ENCODE results near the gene RELN.
"Not testable (repeated sequence)": the region's sequence is repeated elsewhere in the genome, so short reads cannot be mapped to it uniquely, and the experiment has no call there.

RELN gene

DNA sequence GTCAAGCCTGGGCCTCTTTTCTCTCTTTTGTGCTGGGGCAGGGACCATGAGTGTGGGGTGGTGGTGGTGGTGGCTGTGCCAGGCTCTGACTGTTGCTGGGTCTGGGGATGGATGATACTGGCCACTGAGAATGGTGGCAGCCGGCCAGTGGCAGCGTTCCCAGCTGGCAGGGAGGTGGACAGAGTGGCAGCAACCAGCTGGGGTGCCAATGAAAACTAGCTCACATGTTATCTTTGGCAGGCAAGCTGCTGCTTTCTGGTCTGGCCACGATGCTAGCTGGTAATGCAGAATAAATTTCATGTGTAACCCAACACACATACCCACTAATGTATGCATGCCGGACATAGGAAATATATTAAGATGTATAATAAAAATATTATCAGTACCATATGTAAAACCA lies 448.4 kb downstream of the RELN start:
- no peak for DNase-seq

DNA sequence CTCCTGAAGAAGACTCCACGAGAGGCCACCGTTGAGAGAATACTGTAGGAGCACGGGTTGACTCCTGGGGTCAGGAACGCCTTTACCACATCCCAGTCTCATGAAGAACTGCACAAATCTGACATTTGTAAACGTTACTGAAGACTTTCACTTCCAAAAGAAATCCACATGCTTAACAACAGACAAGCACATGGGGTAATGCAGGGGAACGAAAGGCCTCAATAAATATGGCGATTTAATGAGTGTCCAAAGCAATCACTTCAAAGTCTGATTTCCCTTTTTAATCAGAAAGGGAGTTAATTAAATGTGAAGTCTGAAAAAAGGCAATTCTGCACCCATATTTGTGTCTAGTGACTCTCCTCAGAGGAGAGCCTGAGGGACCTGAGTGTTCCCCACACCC lies 449.1 kb downstream of the RELN start:
- DNase-seq = no peak

DNA sequence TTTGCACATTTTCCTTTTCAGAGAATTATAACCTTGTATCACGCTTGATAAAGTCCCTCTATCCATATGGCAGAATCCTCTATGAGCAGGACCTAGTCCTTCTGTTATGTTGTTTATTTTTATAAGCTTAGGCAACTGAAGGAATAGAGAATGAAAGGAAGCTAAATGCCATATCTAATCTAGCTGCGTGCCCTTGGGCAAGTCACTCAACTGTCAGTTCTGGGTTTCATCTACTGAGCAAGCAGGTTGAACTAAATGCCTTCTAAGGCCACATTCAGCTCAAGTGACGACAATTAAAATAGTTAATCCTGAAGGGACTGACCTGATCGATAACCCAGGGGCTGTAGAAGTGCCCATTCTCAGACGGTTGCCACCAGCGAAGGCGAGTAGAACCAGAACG lies 449.6 kb downstream of the RELN start:
- DNase-seq = no peak

DNA sequence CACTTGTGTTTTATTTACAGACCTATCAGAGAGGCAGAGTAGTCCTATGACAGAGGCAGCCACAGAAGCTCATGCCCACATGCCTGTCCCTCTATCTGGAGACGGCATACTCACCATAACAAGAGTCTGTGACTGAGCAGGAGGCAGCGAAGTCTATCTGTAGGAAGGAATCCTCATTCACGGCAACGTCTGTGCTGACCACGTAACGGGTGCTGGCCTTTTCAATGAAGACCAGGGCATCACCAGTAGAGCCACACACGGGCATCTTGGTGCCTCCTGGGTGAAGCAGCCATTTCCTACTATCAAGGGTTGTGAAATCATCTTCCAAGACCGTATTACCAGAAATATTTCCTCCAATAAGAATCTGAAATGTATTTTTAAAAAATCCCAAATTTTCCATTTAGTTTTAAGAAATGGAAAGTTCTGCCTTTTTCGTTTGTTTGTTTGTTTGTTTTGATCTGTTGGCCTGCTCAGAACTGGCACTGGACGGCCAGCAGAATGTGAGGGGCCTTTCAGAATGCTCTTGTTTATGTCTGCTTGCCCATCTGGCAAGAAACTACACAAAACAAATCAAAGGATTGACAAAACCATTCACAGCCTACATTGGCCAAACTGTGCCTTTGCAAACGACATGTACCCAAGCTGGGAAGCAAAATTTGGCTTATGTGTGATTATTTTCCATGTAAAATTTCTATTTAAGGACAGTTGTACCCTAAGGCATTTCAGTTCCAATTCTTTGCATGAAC lies 450.3 kb downstream of the RELN start:
- DNase-seq = no peak

DNA sequence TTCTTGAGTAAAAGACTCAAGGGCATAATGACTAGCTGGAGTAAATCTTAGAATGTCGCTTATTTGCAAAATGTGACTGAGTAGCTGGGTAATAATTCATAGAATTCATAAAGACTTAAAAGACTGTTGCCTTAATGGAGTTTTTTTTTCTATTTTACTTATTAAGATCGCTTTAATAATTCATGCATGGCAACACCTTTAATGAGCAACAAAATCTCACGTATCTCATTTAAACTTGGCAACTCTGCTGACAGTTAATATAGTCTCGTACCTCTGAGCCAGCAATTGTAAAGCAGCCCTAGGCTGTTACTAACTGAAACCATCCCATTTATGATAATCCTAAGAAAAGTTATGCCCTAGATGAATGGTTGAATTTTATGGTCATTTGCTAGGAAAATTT lies 455.7 kb downstream of the RELN start:
- no peak for DNase-seq

DNA sequence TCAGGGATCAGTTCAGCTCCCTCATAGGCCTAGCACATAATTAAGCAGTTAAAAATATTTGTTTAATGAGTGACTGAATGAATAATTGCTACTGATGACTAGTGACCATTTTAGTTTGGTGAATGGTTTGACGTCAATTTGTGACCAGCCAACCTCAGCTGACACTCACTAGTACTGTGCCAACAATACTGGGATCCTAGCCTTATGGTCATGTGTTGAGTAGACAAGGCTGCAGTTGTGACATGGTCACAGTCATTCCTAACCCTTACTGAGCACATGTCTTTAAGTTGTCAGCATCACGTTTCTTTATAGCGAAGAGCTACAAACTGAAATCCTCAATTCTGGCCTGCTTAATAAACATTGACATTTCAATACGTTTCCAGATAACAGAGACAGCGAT lies 456.5 kb downstream of the RELN start:
- no peak for DNase-seq

DNA sequence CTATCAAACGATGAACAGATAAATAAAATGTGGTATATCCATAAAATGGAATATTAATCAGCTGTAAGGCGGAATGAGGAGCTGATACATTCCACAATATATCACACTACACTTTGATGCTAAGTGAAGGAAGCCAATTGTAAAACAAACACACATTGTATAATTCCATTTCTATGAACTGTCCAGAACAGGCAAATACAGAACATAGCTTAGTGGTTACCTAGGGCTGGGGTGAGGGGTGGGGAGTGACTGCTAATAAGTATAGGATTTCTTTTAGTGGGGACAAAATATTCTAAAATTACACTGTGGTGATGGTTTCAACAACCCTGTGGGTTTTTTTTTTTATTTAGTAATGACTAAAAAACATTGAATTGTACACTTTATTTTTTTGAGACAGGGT lies 461.3 kb downstream of the RELN start:
- no peak for DNase-seq

DNA sequence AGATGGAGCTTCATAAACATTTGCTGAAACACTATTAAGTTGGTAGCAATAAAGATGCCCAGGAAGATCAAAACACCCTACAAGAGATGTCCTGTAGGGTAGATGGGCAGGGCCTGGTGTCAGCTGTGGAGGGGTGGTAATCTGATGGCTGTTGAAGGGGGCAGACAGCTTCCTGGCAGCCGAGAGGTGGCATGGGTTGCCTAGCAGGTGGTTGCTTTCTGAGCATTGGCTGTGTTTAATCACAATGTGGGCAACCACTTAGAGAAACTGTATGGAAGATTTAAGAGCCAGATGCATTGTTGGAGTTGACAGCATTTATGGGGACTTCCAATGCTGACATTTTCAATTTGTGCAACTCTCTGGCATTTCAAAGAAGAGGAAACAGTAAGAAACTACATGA lies 463.5 kb downstream of the RELN start:
- no peak for DNase-seq

DNA sequence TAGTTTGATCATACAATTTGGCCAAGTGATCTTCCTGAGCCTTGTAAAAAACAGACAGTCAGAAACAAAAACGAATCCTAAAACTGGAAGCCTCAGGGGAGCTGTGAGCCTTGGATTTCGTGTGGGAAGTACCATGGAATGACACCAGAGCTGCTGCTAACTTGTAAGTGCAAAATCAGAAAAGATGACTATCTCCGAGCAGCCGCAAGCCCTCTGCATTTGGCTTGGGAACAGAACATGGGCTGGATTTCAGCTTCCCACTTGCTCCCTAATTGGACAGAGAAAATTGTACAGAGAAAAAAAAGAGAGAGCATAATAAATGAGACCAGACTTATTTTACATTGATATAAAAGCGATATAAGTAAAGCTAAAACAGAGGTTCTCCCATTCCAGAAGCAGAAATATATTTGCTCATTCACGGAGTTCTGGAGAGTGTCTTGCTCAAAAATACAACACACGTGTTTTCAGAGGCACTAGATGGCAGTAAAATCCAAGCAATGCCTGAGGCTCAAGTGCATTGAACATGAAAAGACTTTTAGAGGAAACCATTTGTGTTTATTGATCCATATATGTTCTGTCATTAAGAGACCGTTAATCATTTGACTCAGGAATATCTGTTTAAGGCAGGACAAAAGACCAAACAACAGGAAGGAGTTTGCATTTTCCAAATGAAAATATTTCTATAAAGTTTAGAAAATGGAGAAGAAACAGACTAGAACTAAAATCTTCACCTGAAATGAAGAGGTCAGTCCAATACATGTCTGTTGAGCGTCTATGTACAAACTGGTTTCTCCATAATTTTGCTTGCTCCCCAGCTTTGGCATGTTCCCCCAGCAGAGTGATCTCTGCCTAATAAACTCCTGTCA lies 465.2 kb downstream of the RELN start:
- peak; percentile 18 for DNase-seq

DNA sequence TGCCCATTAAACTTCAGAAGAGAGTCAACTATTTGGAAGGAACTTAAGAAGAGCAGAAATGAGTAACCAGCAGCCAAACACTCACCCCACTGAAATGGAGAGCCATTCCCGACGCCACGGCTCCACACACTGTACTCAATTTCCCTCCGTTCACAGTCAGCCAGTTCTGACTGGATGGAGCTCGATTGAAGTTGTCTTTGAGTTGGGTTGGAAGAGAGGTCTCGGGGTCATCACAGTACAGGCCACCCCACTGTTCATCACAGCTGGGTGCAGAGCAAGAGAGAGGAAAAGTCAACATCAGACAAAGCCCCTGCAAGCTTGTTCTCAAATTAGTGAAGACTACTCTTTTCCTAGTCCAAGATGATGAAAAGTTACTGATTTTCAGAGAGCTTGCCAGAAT lies 467.5 kb downstream of the RELN start:
- DNase-seq = no peak

DNA sequence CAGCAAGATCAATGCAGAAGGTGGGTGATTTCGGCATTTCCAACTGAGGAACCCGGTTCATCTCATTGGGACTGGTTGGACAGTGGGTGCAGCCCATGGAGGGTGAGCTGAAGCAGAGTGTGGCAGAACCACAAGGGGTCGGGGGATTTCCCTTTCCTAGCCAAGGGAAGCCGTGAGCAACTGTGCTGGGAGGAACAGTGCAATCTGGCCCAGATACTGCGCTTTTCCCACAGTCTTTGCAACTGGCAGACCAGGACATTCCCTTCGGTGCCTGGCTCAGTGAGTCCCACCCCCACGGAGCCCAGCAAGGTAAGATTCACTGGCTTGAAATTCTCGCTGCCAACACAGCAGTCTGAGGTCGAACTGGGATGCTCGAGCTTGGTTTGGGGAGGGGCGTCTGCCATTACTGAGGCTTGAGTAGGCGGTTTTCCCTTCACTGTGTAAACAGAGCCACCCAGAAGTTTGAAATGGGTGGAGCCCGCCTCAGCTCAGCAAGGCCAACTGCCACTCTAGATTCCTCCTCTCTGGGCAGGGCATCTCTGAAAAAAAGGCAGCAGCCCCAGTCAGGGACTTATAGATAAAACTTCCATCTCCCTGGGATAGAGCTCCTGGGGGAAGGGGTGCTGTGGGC lies 484.8 kb downstream of the RELN start:
- no peak for DNase-seq

DNA sequence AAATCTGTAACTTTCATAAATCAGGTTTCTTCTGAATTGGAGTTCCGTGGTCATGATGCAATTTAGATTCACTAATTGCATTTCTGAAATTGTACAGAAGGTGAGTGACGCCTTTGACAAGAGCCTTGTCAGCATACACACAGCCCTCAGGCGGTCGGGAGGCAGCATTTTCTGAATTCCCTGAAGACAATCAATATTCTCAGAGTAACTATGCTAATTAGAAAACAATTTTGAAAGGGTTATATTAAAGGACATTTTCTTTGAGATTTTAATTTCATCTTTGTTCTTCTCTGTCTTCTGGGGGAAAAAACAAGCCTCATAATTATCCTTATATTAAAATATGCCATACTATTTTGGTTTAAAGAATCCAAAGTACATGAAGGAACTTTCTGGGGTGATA lies 488.3 kb downstream of the RELN start:
- no peak for DNase-seq

DNA sequence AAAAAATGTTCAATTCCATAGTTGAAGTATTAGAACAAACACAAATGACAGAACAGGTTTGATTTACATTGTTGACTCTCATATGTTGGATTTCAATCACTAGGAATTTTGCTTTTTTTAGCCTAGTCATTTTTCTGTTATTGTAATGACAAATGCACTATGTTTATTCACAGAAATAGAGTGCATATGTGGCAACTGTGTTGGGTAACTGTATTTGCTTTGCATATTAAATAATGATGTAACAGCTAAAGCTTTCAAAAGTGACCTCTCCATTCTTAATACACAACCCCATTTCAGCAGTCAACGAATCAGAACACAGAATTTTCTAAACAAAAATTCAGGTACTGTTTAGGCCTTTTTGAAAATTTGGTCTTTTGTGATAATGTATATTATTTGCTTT lies 489.5 kb downstream of the RELN start:
- DNase-seq = no peak

DNA sequence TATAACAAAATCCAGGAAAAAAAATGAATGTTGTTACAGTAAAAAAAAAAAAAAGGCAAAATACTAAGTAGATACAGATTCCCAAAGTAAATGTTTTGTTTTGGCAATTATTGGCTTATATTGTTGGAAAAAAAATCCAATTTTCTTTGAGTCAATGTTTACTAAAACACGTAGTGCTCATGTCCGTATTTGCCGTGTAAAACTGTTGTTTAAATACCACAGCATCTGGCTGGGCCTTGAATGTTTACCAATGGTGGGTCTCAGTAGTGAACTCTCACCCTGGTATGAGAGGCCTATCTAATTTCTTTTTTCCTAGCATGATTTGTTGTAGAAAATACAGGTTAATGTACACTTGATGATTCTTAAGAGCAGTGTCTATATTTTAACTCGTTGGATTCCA lies 502.0 kb downstream of the RELN start:
- DNase-seq = no peak

DNA sequence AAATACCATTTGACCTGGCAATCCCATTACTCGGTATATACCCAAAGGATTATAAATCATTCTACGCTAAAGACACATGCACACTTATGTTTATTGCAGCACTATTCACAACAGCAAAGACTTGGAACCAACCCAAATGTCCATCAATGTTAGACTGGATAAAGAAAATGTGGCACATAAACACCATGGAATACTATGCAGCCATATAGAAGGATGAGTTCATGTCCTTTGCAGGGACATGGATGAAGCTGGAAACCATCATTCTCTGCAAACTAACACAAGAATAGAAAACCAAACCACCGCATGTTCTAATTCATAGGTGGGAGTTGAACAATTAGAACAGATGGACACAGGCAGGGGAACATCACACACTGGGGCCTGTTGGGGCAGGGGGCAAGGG lies 502.6 kb downstream of the RELN start:
- not testable (repeated sequence) for DNase-seq

DNA sequence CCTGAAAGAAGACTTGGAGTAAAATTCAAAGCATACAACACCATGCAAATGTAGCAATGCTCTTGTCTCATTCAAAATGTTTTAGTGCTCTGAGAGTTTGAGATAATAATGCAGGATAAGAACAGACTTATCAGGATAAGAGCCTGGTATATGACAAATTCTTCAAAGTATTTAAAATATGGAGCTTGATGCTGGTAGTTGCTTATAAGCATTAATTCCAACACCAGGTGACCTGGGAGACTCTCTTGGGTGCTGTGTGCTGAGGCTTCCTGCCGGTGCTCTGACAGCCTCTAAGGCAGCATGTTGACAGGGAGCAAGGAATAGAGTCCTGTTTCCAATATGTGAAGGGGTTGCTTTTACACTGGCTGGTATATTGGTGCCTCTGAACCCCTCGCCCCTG lies 508.7 kb downstream of the RELN start:
- no peak for DNase-seq

DNA sequence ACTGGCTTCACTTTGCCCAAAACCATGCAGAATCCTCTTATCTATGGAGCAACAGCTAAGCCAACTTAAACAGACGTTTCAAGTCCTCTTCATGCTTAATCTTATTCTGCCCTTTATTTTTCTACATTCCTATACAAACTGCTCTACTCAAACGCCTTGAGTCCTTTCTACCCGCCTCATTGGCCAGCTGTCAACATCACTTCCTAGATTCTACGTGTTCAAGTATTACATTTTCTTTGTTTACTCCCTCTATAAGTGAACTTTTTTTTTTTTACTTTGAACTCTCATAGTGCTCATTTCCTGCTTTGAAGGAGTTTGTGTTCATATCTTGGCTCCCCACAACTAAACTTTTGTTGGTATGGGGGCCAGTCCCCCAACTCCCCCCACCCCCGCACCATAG lies 514.5 kb downstream of the RELN start:
- DNase-seq = no peak

DNA sequence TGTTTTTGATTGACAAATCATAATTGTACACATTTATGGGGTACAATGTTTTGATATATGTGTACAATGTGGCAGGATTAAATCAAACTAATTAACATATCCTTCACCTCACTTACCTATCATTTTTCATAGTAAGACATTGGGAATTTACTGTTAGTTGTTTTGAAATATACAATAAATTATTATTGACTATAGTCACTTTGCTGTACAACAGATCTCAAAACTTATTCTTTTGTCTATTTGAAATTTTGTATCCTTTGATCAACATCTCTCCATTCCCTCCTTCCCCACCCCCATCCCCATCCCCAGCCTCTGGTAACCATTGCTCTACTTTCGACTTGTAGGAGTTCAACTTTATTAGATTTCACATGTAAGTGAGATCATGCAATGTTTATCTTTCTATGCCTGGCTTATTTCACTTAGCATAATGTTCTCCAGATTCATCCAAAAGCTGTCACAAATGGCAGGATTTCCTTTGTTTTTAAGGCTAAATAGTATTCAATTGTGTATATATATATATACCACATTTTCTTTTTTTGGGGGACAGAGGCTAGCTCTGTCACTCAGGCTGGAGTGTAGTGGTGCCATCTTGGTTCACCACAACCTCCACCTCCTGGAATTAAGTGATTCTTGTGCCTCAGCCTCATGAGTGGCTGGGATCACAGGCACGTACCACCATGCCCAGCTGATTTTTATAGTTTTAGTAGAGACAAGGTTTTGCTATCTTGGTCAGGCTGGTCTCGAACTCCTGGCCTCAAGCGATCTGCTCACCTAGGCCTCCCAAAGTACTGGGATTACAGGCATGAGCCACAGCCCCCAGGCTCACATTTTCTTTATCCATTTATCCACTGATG lies 520.1 kb downstream of the RELN start:
- no peak for DNase-seq

DNA sequence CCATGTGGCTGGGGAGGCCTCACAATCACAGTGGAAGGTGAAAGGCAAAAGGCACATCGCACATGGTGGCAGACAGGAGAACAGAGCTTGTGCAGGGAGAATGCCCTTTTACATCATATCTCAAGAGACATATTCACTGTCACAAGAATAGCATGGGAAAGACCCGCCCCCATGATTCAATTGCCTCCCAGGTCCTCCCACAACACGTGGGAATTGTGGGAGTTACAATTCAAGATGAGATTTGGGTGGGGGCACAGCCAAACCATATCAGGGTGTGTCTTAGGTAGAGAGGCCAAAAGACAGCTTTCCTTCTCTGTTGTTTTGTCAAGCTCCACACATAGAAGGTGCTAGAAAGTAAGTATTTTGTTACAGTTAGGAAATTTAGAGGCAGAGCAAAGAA lies 522.6 kb downstream of the RELN start:
- no peak for DNase-seq

DNA sequence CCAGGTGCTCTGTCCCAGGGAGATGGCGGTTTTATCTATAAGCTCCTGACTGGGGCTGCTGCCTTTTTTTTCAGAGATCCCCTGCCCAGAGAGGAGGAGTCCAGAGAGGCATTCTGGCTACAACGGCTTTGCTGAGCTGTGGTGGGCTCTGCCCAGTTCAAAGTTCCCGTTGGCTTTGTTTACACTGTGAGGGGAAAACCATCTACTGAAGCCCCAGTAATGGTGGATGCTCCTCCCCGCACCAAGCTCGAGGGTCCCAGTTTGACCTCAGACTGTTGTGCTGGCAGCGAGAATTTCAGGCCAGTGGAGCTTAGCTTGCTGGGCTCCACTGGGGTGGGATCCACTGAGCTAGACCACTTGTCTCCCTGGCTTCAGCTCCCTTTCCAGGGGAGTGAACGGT lies 527.1 kb downstream of the RELN start:
- no peak for DNase-seq

DNA sequence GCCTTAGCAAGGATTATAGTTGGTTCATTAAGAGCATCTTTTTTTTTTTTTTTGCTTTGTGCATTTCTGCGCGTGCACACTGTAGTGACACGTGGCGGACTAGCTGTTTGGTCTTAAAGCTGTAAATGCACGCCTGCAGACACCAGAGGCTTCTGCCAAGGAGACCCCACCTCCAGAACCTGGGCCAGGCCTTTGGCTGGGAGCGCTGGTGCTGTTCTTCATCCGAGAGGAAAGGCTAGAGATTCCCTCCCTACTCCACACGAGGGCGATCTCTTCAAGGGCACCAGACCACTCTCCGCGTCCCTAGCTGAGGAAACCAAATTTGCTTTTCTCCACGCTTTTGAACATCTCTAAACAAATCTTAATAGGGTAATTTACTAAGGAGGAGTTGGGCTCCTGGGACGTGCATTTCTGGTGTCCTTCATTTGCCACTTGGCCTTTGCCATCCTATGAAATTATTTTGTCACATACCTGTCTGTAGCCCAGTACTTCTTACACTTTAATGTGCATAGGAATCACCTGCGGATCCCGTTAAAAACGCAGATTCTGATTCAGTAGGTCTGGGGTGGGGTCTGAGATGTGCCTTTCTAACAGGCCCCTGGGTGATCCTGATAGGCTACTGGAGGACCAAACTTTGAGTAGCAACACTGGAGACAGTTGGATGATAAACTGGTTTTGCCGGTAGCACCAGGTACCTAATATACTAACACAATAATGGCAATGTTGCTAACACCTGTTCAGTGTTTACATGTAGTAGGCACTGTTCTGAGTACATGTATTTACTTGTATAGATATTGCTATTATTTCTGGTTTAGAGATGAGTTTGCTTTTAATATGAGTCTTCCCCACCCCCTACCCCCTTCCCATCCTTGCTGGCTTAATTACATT lies 542.1 kb downstream of the RELN start:
- peak; percentile 20 for DNase-seq

DNA sequence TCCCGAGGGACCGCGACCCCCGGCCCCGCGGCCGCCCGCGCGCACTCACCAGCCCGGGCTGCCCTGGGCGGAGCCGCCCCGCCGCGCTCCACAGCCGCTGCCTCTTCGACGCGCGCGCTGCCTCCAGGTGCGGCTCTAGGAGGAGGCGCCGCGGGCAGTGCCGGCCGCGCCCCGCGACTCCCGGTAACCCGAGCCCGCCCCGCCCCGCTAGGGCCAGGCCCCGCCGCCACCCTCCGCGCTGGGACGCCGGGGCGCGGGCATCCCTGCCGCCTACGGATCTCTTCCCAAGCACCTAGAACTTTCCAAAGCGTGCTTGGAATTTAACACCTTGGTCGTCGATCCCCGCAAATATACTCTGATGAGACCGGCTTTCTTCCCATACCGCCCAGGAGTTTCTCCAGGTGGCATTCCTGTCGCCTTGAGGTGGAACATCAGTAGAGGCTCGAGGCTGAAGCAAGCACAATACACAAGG lies 543.4 kb downstream of the RELN start, which contains the start of gene SLC26A5:
TSS of gene SLC26A5 (minus strand) at position 159 of the 472 bp plus-strand sequence. CDS start 24,693 bp downstream, outside the sequence.
- no peak for DNase-seq
